ENCODE results near the gene ATF6B. TPM values are rescaled to one million over a fixed set of nuclear protein-coding genes. Genes with fewer than 3 reads are reported as not detected.

The ATF6B gene
- total and polyA plus RNA-seq, 2 experiments from 2014 or later: 24.9 to 26.1 TPM

DNA sequence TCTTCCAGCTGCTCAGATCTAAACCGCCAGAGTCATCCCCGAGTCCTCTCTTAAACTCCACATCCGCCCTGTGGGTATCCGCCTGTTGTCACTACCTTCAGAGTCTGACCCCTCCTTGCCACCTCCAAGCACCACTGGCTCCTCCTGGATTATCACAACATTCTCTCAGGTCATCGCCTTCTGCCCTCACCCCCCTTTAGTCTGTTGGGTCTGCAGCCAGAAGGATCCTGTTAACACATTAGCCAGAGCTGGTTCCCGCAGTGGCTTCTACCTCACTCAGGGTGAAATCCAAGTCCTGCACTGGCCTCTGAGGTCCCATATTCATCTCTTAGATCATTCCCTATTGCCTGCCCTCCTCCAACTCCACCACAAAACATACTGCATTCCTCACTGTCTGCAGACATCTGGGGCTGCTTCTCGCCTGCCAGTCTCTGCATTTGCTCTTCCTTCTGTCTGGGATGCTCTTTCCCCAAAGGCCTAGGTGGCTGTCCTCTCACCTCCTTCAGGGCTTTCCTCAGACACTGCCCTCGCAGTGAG lies 53.0 kb downstream of the ATF6B start (continued):
- TF ChIP-seq, protein P1, sequence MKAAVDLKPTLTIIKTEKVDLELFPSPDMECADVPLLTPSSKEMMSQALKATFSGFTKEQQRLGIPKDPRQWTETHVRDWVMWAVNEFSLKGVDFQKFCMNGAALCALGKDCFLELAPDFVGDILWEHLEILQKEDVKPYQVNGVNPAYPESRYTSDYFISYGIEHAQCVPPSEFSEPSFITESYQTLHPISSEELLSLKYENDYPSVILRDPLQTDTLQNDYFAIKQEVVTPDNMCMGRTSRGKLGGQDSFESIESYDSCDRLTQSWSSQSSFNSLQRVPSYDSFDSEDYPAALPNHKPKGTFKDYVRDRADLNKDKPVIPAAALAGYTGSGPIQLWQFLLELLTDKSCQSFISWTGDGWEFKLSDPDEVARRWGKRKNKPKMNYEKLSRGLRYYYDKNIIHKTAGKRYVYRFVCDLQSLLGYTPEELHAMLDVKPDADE (IDR thresholded peaks at IDR 0.05): no peak
- TF ChIP-seq POLR2AphosphoS5 (IDR thresholded peaks at IDR 0.05; ENCODE audit: low read depth): no peak
- TF ChIP-seq ZNF114 (CRISPR knock-in tag; IDR thresholded peaks at IDR 0.05): no peak
- no peak for TF ChIP-seq STAT1 (IDR thresholded peaks at IDR 0.05; ENCODE audit: unreplicated experiment)
- TF ChIP-seq CREB1 (CRISPR knock-in tag; IDR thresholded peaks at IDR 0.05; ENCODE audit: low read depth): no peak

DNA sequence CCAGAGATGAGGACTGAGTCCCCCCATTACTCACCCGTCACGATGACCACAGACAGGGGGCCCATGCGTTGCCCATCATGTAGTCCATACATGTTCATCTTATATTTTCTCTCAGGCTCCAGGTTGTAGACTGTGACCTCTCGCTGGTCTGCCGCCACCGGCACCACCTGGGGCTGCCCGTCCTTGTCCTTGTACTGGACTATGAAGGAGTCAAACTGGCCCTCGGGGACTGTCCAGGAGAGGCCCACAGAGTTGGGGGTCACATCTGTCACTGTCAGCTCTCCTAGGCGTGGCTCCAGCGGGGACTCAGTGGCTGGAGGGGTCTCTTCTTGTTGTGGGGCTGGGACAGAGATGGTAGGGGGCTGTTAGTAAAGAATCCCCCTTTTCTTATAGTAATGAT lies 54.4 kb downstream of the ATF6B start:
- Histone ChIP-seq H3K4me3 (no peak overlapping the region), H3K4me1 (ENCODE audit: insufficient read depth) (no peaks in the 10 kb centered on the region; the same call in 1 of the 2 replicates), H3K36me3 (ENCODE audit: insufficient read depth) (no peaks in the 10 kb centered on the region), H3K27ac (ENCODE audit: low read depth) (no peak overlapping the region), H3K9me2 (ENCODE audit: insufficient read depth) (no peaks in the 10 kb centered on the region), H3K79me2 (replicated peaks; ENCODE audit: insufficient read depth) (no peaks in the 10 kb centered on the region), H2AFZ (no peak overlapping the region), H3F3A (replicated peaks; ENCODE audit: low read depth) (no peaks in the 10 kb centered on the region), H3K4me2 (no peak overlapping the region), H3K27me3 (ENCODE audit: insufficient read depth) (no peaks in the 10 kb centered on the region), H4K20me1 (replicated peaks; ENCODE audit: insufficient read depth) (no peaks in the 10 kb centered on the region)
- Mint-ChIP-seq H3K9me3 (no peaks in the 10 kb centered on the region), H3K4me1 (peaks cover 20% of the 10 kb centered on the region), H3K27me3 (ENCODE audit: insufficient read depth, low read depth, poor library complexity) (peaks cover 15% of the 10 kb centered on the region), H3K27ac (no peak overlapping the region), H3K36me3 (ENCODE audit: low read depth) (no peaks in the 10 kb centered on the region; the same call in 2 of the 3 replicates), H3K4me3 (no peak overlapping the region)
- TF ChIP-seq, protein P2, sequence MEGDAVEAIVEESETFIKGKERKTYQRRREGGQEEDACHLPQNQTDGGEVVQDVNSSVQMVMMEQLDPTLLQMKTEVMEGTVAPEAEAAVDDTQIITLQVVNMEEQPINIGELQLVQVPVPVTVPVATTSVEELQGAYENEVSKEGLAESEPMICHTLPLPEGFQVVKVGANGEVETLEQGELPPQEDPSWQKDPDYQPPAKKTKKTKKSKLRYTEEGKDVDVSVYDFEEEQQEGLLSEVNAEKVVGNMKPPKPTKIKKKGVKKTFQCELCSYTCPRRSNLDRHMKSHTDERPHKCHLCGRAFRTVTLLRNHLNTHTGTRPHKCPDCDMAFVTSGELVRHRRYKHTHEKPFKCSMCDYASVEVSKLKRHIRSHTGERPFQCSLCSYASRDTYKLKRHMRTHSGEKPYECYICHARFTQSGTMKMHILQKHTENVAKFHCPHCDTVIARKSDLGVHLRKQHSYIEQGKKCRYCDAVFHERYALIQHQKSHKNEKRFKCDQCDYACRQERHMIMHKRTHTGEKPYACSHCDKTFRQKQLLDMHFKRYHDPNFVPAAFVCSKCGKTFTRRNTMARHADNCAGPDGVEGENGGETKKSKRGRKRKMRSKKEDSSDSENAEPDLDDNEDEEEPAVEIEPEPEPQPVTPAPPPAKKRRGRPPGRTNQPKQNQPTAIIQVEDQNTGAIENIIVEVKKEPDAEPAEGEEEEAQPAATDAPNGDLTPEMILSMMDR (conservative IDR thresholded peaks at IDR 0.05; ENCODE audit: low read depth in 2 of 2): no peak
- no peak for TF ChIP-seq ZNF331 (CRISPR knock-in tag; IDR thresholded peaks at IDR 0.05; ENCODE audit: low read depth)
- TF ChIP-seq, protein P1 (IDR thresholded peaks at IDR 0.05): no peak
- TF ChIP-seq CREB1 (CRISPR knock-in tag; IDR thresholded peaks at IDR 0.05; ENCODE audit: low read depth): no peak
- no peak for TF ChIP-seq ZNF114 (CRISPR knock-in tag; IDR thresholded peaks at IDR 0.05)
- TF ChIP-seq, protein P3, sequence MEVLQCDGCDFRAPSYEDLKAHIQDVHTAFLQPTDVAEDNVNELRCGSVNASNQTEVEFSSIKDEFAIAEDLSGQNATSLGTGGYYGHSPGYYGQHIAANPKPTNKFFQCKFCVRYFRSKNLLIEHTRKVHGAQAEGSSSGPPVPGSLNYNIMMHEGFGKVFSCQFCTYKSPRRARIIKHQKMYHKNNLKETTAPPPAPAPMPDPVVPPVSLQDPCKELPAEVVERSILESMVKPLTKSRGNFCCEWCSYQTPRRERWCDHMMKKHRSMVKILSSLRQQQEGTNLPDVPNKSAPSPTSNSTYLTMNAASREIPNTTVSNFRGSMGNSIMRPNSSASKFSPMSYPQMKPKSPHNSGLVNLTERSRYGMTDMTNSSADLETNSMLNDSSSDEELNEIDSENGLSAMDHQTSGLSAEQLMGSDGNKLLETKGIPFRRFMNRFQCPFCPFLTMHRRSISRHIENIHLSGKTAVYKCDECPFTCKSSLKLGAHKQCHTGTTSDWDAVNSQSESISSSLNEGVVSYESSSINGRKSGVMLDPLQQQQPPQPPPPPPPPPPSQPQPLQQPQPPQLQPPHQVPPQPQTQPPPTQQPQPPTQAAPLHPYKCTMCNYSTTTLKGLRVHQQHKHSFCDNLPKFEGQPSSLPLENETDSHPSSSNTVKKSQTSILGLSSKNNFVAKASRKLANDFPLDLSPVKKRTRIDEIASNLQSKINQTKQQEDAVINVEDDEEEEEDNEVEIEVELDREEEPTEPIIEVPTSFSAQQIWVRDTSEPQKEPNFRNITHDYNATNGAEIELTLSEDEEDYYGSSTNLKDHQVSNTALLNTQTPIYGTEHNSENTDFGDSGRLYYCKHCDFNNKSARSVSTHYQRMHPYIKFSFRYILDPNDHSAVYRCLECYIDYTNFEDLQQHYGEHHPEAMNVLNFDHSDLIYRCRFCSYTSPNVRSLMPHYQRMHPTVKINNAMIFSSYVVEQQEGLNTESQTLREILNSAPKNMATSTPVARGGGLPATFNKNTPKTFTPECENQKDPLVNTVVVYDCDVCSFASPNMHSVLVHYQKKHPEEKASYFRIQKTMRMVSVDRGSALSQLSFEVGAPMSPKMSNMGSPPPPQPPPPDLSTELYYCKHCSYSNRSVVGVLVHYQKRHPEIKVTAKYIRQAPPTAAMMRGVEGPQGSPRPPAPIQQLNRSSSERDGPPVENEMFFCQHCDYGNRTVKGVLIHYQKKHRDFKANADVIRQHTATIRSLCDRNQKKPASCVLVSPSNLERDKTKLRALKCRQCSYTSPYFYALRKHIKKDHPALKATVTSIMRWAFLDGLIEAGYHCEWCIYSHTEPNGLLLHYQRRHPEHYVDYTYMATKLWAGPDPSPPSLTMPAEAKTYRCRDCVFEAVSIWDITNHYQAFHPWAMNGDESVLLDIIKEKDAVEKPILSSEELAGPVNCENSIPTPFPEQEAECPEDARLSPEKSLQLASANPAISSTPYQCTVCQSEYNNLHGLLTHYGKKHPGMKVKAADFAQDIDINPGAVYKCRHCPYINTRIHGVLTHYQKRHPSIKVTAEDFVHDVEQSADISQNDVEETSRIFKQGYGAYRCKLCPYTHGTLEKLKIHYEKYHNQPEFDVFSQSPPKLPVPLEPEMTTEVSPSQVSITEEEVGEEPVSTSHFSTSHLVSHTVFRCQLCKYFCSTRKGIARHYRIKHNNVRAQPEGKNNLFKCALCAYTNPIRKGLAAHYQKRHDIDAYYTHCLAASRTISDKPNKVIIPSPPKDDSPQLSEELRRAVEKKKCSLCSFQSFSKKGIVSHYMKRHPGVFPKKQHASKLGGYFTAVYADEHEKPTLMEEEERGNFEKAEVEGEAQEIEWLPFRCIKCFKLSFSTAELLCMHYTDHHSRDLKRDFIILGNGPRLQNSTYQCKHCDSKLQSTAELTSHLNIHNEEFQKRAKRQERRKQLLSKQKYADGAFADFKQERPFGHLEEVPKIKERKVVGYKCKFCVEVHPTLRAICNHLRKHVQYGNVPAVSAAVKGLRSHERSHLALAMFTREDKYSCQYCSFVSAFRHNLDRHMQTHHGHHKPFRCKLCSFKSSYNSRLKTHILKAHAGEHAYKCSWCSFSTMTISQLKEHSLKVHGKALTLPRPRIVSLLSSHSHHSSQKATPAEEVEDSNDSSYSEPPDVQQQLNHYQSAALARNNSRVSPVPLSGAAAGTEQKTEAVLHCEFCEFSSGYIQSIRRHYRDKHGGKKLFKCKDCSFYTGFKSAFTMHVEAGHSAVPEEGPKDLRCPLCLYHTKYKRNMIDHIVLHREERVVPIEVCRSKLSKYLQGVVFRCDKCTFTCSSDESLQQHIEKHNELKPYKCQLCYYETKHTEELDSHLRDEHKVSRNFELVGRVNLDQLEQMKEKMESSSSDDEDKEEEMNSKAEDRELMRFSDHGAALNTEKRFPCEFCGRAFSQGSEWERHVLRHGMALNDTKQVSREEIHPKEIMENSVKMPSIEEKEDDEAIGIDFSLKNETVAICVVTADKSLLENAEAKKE (CRISPR knock-in tag; IDR thresholded peaks at IDR 0.05): no peak
- no peak for TF ChIP-seq NANOG (IDR thresholded peaks at IDR 0.05; ENCODE audit: borderline replicate concordance)
- no peak for TF ChIP-seq EZH2phosphoT487 (IDR thresholded peaks at IDR 0.05; ENCODE audit: unreplicated experiment)
- TF ChIP-seq STAT1 (IDR thresholded peaks at IDR 0.05; ENCODE audit: unreplicated experiment): no peak
- DNase-seq (ENCODE audit: low spot score) (no peak), ATAC-seq (no peak)

Data from GM23338 (cell line).